Measurements from ENCODE around the gene MOB1B. TPM values are rescaled to one million over a fixed set of nuclear protein-coding genes. Genes with fewer than 3 reads are reported as not detected.

Gene MOB1B
- total RNA-seq, 4 donors from 2014 or later = 10.0 to 42.1 (median 16.5) TPM

DNA sequence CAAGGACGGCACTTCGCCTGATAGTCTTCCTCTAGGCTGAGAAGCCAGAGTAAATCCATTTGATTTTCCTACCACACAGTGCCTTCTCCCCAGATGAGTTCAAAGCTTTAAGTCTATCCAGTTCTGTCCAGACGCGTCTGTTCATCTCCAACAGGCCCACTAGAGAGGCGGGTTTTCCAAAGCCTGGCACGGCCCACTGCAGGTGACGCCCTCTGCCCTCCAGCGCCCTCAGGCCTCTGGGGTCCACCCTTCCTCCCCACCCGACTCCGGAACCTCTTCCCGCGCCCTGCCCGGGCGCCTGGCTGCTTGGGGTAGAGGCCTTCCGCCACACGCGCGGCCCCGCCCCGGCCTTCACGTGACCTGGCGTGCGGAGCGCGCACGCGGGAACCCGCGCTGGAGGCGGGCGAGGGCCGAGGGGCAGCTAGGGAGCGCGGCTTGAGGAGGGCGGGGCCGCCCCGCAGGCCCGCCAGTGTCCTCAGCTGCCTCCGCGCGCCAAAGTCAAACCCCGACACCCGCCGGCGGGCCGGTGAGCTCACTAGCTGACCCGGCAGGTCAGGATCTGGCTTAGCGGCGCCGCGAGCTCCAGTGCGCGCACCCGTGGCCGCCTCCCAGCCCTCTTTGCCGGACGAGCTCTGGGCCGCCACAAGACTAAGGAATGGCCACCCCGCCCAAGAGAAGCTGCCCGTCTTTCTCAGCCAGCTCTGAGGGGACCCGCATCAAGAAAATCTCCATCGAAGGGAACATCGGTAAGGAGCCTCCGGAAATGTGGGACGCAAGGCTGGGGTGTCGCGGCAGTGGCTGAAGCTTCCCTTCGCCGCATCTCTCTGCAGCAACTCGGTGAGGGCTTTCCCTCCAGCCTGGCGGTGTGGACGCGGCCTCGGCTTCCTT, 91.3 kb downstream of the MOB1B start, which contains the start of gene DCK:
DCK (plus strand) TSS at position 469 of the 888 bp plus-strand sequence; CDS start at position 656, 187 bp downstream.
- Histone ChIP-seq H3K4me3 (peak within 1 kb of the TSS; percentile 69 to 77), H3K27me3 (no peaks in the 10 kb centered on the region), H3K9me3 (no peaks in the 10 kb centered on the region), H3K27ac (peak within 1 kb of the TSS; percentile 85 to 94), H3K4me1 (peaks cover 0 to 5% of the 10 kb centered on the region in 2 donors), H3K36me3 (no peaks in the 10 kb centered on the region)
- TF ChIP-seq, protein P1, sequence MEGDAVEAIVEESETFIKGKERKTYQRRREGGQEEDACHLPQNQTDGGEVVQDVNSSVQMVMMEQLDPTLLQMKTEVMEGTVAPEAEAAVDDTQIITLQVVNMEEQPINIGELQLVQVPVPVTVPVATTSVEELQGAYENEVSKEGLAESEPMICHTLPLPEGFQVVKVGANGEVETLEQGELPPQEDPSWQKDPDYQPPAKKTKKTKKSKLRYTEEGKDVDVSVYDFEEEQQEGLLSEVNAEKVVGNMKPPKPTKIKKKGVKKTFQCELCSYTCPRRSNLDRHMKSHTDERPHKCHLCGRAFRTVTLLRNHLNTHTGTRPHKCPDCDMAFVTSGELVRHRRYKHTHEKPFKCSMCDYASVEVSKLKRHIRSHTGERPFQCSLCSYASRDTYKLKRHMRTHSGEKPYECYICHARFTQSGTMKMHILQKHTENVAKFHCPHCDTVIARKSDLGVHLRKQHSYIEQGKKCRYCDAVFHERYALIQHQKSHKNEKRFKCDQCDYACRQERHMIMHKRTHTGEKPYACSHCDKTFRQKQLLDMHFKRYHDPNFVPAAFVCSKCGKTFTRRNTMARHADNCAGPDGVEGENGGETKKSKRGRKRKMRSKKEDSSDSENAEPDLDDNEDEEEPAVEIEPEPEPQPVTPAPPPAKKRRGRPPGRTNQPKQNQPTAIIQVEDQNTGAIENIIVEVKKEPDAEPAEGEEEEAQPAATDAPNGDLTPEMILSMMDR (IDR thresholded peaks at IDR 0.05) = no peak
- TF ChIP-seq POLR2A (IDR thresholded peaks at IDR 0.05) = peak; percentile 58 to 83
- peak; percentile 83 to 90 for DNase-seq
- intact Hi-C loops (cut with DNase I; ENCODE audit: low total_unique reads) = no loop called here

DNA sequence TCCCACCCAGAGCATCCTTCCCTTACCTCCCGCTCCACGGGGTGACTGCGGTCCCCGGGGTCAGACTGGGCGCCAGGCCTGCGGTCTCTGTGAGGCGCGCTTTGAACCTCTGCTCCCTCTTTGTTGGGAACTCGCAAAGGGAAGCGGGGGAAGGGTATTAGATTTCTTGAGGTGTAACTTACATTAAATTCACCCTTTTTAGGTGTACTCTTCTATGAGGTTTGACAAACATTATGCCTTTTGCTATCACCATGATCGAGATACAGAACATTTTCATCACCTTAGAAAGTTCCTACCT, 91.8 kb downstream of the MOB1B start:
- Histone ChIP-seq H3K4me1 (peaks cover 0 to 5% of the 10 kb centered on the region in 2 donors), H3K27ac (peak overlapping the region; percentile 85 to 94), H3K4me3 (peak overlapping the region; percentile 69 to 77), H3K27me3 (no peaks in the 10 kb centered on the region), H3K9me3 (no peaks in the 10 kb centered on the region), H3K36me3 (no peaks in the 10 kb centered on the region)
- intact Hi-C loops (cut with DNase I; ENCODE audit: low total_unique reads) = no loop called here
- TF ChIP-seq, protein P1 (IDR thresholded peaks at IDR 0.05) = no peak
- TF ChIP-seq POLR2A (IDR thresholded peaks at IDR 0.05) = no peak
- no peak for DNase-seq

DNA sequence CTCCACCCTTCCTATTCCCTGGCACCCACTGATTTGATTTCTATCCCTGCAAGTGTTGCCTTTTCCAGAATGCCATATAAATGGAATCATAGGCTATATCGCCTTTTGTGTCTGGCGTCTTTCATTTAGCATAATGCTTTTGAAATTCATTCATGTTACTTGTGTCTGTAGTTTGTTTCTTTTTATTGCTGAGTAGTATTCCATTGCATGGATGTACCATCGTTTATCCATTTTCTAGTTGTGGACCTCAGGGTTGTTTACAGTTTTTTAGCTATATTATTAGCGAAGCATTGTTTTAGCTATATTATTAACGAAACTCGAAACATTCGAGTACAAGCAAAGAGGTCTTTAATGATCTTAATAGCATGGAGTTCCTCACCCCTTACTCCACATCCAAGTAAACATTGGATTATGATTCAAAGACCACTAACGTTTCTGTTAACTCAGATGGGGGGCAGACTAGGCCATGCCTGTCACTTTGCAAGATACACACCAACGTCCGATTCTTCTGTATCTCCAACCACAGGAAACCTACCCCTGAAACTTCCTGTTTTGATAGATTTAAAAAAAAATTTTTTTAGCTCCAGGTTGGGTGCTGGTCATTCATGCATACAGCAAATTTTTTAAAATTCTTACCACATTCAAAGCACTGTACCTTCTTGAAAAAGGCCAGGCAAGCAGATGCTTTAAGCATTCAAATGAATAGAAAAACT, 92.4 kb downstream of the MOB1B start:
- peaks cover 0 to 5% of the 10 kb centered on the region in 2 donors for H3K4me1 ChIP-seq
- intact Hi-C loops (cut with DNase I; ENCODE audit: low total_unique reads) = no loop called here
- TF ChIP-seq, protein P1 (IDR thresholded peaks at IDR 0.05) = no peak
- no peak for TF ChIP-seq POLR2A (IDR thresholded peaks at IDR 0.05)
- H3K36me3 ChIP-seq = no peaks in the 10 kb centered on the region
- H3K9me3 ChIP-seq = no peaks in the 10 kb centered on the region
- H3K27me3 ChIP-seq = no peaks in the 10 kb centered on the region
- H3K4me3 ChIP-seq = peak overlapping the region; percentile 69 to 77
- DNase-seq = no peak
- H3K27ac ChIP-seq = peak overlapping the region; percentile 85 to 94

DNA sequence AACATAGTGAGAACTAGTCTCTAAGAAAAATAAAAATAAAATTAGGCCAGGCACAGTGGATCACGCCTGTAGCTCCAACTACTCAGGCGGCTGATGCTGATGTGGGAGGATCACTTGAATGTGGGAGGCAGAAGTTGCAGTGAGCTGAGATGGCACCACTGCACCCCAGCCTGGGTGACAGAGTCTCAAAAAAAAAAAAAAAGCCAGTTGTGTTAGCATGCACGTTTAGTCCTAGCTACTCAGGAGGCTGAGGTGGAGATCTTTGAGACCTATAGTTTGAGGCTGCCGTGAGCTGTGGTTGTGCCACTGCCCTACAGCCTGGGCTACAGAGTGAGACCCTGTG, 93.8 kb downstream of the MOB1B start:
- peaks cover 0 to 5% of the 10 kb centered on the region in 2 donors for H3K4me1 ChIP-seq
- no peaks in the 10 kb centered on the region for H3K36me3 ChIP-seq
- no peaks in the 10 kb centered on the region for H3K9me3 ChIP-seq
- no peak for DNase-seq
- H3K4me3 ChIP-seq = no peak overlapping the region
- TF ChIP-seq, protein P1 (IDR thresholded peaks at IDR 0.05) = no peak
- no peak for TF ChIP-seq POLR2A (IDR thresholded peaks at IDR 0.05)
- no peak overlapping the region for H3K27ac ChIP-seq
- intact Hi-C loops (cut with DNase I; ENCODE audit: low total_unique reads) = no loop called here
- no peaks in the 10 kb centered on the region for H3K27me3 ChIP-seq

DNA sequence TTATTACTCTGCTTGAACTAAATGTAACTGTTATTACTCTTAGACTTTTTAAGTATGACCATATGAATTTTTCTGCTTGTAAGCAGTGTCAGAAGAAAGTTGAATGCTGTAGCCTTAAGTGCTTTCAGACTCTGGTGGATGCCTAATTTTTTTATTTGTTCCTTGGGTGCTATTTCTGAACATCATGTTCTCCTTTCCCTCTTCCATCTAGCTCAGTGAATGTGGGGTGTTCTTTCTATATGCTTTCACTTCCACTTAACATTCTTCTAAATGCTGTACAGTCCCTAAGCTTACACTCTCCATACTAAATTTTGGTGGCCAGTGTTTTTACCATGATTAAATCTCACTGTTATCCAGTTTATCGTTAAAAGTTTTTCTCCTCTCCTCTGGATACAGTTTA, 94.9 kb downstream of the MOB1B start:
- H3K9me3 ChIP-seq = no peaks in the 10 kb centered on the region
- no peaks in the 10 kb centered on the region for H3K27me3 ChIP-seq
- H3K36me3 ChIP-seq = no peaks in the 10 kb centered on the region
- no peak overlapping the region for H3K4me3 ChIP-seq
- H3K4me1 ChIP-seq = peaks cover 0 to 5% of the 10 kb centered on the region in 2 donors
- H3K27ac ChIP-seq = no peak overlapping the region
- no peak for DNase-seq
- no peak for TF ChIP-seq POLR2A (IDR thresholded peaks at IDR 0.05)
- TF ChIP-seq, protein P1 (IDR thresholded peaks at IDR 0.05) = no peak
- intact Hi-C loops (cut with DNase I; ENCODE audit: low total_unique reads) = no loop called here
